HG02588 (cell line): Measurements from ENCODE around the gene TTC21A.
A peak's percentile ranks its signal among the peaks of the same experiment; 100 is the strongest.

Experiments used
- ATAC-seq: cut with Tn5 transposase; IDR thresholded peaks from one replicate; pipeline ENCODE4 v1.9.1; 2021; ENCODE audit warnings: mild to moderate bottlenecking, moderate library complexity; ENCODE audit not compliant: unreplicated experiment

The TTC21A gene

DNA sequence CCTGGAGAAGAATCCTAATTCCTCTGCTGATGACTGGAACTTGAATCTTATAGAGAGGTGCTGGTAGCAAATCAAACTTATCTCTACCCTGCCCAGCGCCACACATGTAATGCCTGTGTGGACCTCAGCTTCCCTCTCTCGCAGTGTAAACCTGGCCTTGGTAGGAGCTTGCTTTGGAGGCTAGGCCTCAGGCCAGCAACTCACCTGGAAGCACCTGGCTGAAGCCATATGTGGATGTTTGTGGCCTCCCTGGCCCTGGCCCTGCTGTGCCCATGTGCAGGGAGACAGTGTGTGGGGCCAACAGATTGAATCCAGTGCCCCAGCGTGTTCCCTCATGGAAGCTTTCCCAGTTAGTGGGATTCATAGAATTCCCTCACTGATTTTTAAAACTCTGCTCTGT is 8.4 kb downstream of the TTC21A start:
- no peak for ATAC-seq

GRCh38 chr3:39118079-39118478 is 10.6 kb downstream of the TTC21A start:
- no peak for ATAC-seq

DNA sequence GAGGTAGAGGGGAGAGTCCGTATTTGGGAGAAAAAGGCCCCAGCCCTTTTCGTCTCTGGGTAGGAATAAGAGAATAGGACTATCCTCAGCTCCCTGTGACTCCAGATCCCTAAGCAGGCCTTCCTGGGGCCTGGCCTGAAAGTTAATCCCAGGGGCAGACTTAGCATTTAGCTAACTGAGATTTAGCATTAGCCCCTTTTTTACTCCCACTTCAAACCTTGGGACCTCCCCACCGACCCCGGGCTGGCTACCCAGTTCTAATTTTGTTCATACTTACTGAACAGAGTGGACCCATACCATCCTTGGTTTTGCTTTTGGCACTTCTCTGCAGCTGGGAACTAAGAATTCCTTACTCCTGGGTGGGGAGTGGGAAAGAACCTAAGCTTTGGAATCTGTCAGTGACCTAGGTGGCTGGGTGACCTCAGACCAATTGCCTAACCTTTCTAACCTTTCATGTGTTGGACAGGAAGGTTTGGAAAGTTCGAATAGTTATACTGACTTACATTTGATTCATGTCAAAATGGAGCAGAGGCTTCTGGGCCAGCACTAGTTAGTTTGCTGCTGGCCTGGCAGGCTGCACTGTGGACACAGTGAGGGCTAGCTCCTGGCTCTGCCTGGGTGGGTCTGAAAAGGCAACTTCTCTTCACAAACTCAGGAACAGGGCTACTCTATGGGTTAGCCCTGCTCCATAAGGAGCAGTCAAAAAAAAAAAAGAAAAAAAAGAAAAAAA is 11.6 kb downstream of the TTC21A start:
- no peak for ATAC-seq

DNA sequence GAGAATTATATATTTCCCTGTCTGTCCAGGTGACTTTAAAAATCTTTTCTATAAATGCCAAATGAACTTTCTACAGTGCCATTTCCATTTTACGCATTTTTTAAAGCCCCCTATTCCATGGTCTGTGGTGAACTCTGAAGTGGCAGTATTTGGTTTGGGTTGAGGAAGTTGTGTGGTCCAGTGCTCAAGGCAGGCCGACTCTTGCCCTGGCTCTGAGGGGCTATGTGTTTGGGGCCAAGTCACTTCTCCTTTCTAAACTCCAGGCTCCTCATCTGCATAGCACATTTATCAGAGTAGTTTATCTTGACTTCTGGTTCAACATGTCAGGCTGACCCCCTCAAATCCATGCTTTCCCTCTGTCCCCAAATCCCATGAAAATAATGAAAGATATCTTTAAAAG is 14.1 kb downstream of the TTC21A start:
- ATAC-seq: no peak

DNA sequence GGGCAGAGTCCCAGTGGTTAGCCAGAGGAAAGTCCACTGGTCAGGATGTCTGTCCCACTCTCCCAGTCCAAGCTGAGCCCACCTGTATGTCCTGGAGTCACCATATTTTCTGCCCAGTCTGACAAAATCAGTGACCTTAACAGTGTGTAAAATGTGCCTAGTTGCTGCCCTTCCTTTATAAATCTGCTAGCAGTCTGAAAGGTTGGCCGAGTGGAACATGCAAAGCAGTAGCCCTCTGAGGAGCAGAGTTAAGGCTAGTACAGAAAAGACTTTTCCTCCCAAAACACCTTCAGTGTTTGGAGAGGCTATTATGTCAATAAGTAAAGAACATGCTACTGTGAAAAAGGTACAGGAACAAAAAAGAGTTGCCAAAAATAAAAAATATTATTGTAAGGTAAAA is 15.3 kb downstream of the TTC21A start:
- no peak for ATAC-seq

GRCh38 chr3:39124876-39125840 is 17.7 kb downstream of the TTC21A start:
- no peak for ATAC-seq

GRCh38 chr3:39125841-39126500 is 18.5 kb downstream of the TTC21A start:
- ATAC-seq: no peak

DNA sequence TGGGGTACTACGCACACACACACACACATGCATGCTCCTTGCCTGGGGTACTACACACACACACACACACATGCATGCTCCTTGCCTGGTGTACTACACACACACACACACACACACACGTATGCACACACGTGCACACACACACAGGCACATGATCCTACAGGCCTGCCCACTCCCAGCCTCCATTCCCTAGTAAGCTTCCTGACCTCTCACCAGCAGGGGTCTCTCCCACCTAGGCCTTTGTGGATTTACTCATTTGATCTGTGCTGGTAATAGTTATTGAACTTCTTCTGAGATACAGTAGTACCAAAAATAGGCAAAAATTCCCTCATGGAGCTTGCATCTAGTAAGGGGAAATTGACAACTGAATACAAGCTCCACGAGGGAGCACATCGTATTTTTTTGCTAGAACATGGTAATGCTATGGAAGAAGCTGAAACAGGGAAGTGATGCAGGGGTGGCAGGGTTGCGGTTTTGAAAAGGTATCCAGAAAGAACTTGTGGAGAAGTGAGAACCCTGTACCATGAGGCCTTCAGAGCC is 19.1 kb downstream of the TTC21A start:
- no peak for ATAC-seq

DNA sequence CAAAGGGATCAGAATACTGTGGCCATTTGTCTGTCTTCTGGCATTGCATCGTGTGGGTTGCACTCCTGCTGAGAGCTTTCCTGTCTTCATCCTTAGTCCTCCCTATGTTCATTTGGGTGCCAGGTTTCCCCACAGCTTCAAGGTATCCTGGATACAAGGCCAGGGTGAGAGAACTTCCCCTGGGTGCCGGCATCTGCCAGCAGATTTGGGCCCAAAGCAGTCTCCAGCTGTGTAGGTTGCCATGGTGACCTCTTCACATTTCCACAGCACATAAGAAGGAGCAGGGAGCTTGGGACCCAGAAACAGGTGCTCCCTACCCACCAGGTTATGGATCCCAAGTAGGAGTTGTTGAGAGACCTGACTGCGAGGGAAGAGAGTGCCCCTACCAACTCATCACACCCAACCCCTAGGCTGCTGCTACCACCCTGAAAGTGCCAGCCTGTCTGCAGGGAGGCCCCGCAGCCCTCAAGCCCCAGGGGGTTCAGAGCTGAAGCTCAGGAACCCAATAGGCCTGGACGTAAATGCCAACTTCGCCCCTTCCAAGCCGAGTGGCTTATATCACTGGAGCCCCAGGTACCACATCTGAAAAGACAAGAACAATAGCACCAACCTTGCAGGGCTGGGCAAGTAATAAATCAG is 19.9 kb downstream of the TTC21A start:
- ATAC-seq: no peak

DNA sequence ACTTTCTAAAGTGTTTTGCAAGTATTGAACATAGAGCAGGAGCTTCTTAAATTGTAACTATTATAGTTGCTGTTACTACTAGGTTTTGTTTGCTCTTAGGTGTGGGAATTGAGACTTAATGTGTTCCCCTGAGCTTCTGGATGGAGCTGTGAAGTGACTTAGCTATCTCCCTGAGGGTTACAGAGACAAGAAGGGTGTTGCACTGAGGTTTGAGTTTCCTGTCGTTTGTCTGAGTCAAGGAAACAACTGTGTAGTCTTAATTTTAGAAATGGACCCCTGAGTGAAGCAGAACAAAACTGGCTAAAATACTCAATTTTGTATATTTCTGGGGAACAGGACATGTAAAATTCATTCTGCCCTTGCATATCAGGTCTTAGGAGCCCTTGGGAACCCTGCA is 20.4 kb downstream of the TTC21A start:
- ATAC-seq: no peak

GRCh38 chr3:39128951-39129350 is 21.5 kb downstream of the TTC21A start:
- no peak for ATAC-seq

DNA sequence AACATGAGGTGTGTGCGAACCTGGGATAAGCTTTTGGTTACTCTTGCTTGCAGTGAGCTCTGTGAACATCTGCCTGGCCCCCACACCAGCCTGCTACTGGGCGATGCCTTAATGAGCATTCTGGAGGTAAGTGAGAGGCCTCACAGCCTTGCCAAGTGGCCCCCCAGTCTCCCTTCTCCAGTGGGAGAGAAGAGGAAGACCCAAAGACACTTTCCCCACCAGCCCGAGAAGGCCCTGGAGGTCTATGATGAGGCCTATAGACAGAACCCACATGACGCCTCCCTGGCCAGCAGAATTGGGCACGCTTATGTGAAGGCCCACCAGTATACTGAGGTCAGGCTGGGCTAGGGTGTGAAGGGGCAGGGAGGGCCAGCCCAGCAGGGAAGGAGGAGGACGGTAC is 22.5 kb downstream of the TTC21A start:
- no peak for ATAC-seq

DNA sequence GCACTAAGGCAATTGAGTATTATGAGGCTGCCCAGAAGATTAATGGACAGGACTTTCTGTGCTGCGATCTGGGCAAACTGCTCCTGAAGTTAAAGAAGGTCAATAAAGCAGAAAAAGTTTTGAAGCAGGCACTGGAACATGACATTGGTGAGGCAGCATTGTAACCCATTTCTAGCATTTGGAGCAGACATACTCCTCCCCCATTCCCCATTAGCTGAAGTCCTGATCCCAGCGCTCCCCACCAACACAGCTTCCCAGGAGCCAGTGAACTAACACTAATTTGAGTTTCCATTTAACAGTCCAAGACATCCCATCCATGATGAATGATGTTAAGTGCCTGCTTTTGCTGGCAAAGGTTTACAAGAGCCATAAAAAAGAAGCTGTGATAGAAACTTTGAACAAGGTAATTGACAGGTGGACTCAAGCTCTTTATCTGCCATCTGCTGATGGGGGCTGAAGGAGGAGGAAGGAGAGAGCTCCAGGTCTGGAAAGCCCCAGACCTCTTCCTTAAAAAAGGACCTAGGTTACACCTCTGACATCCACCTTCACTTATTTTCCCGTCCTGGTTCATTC is 23.3 kb downstream of the TTC21A start:
- no peak for ATAC-seq

- ATAC-seq: no peak
These were observed 24.9 kb downstream of the TTC21A start for GRCh38 chr3:39132096-39133092.

DNA sequence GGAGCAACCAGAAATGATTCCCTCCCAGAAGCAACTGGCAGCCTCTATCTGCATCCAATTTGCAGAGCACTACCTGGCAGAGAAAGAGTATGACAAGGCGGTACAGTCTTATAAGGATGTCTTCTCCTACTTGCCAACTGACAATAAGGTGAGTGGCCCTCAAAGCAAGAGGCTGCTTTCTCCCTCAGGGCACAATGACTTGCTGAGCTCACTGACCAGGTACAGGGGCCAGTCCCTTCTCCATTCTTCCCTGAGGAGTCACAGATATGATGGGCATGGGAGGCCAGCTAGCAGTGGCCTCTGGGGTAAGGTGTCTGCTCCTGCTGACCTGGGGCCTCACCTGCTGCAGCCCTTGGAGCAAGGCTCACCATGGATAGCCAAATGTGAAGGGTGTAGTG is 25.6 kb downstream of the TTC21A start:
- ATAC-seq: no peak

DNA sequence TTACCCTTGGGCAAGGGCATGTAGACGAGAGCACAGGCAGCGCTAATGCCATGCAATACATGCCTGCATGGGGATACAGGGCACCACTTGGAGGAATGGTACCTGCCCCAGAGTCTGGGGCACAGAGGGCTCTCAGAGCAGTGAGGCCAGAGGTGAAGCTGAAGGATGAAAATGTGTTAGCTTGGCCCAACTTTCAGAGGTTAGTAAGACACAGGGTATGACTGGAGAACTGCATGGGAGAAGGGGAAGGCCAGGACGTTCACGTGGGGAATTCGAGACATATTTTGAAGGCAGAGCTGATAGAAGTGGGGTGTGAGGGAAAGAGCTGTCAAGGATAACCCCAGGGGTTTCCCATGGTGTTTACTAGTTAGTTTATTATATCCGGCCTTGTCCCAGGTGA is 26.3 kb downstream of the TTC21A start:
- ATAC-seq: peak; percentile 41

- ATAC-seq: no peak
These were observed 26.8 kb downstream of the TTC21A start for GRCh38 chr3:39134305-39134704.

DNA sequence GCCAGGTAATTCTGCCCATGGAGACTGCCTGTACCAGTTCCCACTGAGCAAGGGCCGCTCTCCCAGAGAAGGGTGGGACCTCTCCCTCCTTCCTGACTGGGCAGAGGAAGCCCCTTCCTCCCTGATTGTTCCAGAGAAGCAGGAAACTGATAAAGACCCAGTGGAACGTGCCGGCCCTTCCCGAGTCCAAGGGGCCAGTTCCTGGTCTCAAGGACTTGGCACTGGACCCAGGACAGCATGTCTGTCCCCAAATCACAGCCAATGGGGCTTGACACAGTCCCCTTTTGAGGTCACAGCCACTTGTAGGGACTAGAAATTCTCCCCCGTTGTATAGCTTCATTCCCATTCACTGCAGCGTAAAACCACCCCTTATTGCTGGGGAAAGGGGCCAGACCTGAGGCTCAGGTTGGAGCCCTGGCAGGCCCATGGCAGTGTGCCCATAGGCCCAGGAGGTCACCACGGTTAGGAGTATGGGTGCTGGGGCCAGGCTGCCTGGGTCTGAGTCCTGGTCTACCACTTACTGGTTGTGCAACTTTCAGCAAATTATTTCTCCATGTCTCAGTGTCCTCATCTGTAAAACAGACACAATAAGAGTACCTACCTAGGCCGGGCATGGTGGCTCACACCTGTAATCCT is 27.8 kb downstream of the TTC21A start:
- no peak for ATAC-seq
